ENCODE measurements around the gene ECHDC1.

ECHDC1 gene

GRCh38 chr6:127343809-127344659 is 625 bp upstream of the ECHDC1 start:
- TF ChIP-seq RARB (CRISPR knock-in tag; IDR thresholded peaks at IDR 0.05), result no peak
- TF ChIP-seq ZFP30 (CRISPR knock-in tag; IDR thresholded peaks at IDR 0.05), result no peak
- TF ChIP-seq ZC3H10 (CRISPR knock-in tag; IDR thresholded peaks at IDR 0.05), result no peak
- TF ChIP-seq ZNF70 (CRISPR knock-in tag; IDR thresholded peaks at IDR 0.05), result 0 out of 2 replicates have a peak, but pooled peaks have one; percentile 29
- ATAC-seq, result peak; percentile 22

GRCh38 chr6:127342296-127342945 is 988 bp downstream of the ECHDC1 start:
- TF ChIP-seq SNAI2 (CRISPR knock-in tag; IDR thresholded peaks at IDR 0.05) (no peak), ZFP30 (CRISPR knock-in tag; IDR thresholded peaks at IDR 0.05) (no peak), BACH2 (CRISPR knock-in tag; IDR thresholded peaks at IDR 0.05; ENCODE audit: borderline replicate concordance) (no peak)
- ATAC-seq, result peak; percentile 41

GRCh38 chr6:127341471-127342202 is 1.8 kb downstream of the ECHDC1 start:
- no peak for TF ChIP-seq CREB5 (CRISPR knock-in tag; IDR thresholded peaks at IDR 0.05; ENCODE audit: low read depth)
- TF ChIP-seq ISL1 (CRISPR knock-in tag; IDR thresholded peaks at IDR 0.05), result no peak
- no peak for TF ChIP-seq ESRRG (CRISPR knock-in tag; IDR thresholded peaks at IDR 0.05)
- TF ChIP-seq, protein P1, sequence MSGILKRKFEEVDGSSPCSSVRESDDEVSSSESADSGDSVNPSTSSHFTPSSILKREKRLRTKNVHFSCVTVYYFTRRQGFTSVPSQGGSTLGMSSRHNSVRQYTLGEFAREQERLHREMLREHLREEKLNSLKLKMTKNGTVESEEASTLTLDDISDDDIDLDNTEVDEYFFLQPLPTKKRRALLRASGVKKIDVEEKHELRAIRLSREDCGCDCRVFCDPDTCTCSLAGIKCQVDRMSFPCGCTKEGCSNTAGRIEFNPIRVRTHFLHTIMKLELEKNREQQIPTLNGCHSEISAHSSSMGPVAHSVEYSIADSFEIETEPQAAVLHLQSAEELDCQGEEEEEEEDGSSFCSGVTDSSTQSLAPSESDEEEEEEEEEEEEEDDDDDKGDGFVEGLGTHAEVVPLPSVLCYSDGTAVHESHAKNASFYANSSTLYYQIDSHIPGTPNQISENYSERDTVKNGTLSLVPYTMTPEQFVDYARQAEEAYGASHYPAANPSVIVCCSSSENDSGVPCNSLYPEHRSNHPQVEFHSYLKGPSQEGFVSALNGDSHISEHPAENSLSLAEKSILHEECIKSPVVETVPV (CRISPR knock-in tag; IDR thresholded peaks at IDR 0.05), result no peak
- no peak for TF ChIP-seq OSR1 (CRISPR knock-in tag; IDR thresholded peaks at IDR 0.05)
- TF ChIP-seq RARB (CRISPR knock-in tag; IDR thresholded peaks at IDR 0.05), result no peak
- TF ChIP-seq TCF4 (CRISPR knock-in tag; IDR thresholded peaks at IDR 0.05; ENCODE audit: borderline replicate concordance), result no peak
- TF ChIP-seq ZNF8 (CRISPR knock-in tag; IDR thresholded peaks at IDR 0.05), result no peak
- TF ChIP-seq GLIS3 (CRISPR knock-in tag; IDR thresholded peaks at IDR 0.05), result no peak
- TF ChIP-seq PPARA (CRISPR knock-in tag; IDR thresholded peaks at IDR 0.05; ENCODE audit: borderline replicate concordance), result no peak
- no peak for TF ChIP-seq SNAI2 (CRISPR knock-in tag; IDR thresholded peaks at IDR 0.05)
- no peak for TF ChIP-seq ARNTL (CRISPR knock-in tag; IDR thresholded peaks at IDR 0.05; ENCODE audit: borderline replicate concordance, low read depth)
- TF ChIP-seq POU6F1 (CRISPR knock-in tag; IDR thresholded peaks at IDR 0.05; ENCODE audit: borderline replicate concordance, low read depth), result no peak
- TF ChIP-seq CSDC2 (CRISPR knock-in tag; IDR thresholded peaks at IDR 0.05), result no peak

GRCh38 chr6:127340171-127340570 is 3.2 kb downstream of the ECHDC1 start:
- no peak for ATAC-seq
- no peak for TF ChIP-seq ESRRG (CRISPR knock-in tag; IDR thresholded peaks at IDR 0.05)

More at GRCh38 chr6:127341471-127342202, 1.8 kb downstream of the ECHDC1 start:
- no peak for ATAC-seq

GRCh38 chr6:127338936-127339335 is 4.5 kb downstream of the ECHDC1 start:
- no peak for ATAC-seq
- no peak for TF ChIP-seq ZNF565 (CRISPR knock-in tag; conservative IDR thresholded peaks at IDR 0.05; ENCODE audit: low read depth)
- no peak for TF ChIP-seq CSDC2 (CRISPR knock-in tag; IDR thresholded peaks at IDR 0.05)
- TF ChIP-seq ISL1 (CRISPR knock-in tag; IDR thresholded peaks at IDR 0.05), result no peak
- TF ChIP-seq, protein P2, sequence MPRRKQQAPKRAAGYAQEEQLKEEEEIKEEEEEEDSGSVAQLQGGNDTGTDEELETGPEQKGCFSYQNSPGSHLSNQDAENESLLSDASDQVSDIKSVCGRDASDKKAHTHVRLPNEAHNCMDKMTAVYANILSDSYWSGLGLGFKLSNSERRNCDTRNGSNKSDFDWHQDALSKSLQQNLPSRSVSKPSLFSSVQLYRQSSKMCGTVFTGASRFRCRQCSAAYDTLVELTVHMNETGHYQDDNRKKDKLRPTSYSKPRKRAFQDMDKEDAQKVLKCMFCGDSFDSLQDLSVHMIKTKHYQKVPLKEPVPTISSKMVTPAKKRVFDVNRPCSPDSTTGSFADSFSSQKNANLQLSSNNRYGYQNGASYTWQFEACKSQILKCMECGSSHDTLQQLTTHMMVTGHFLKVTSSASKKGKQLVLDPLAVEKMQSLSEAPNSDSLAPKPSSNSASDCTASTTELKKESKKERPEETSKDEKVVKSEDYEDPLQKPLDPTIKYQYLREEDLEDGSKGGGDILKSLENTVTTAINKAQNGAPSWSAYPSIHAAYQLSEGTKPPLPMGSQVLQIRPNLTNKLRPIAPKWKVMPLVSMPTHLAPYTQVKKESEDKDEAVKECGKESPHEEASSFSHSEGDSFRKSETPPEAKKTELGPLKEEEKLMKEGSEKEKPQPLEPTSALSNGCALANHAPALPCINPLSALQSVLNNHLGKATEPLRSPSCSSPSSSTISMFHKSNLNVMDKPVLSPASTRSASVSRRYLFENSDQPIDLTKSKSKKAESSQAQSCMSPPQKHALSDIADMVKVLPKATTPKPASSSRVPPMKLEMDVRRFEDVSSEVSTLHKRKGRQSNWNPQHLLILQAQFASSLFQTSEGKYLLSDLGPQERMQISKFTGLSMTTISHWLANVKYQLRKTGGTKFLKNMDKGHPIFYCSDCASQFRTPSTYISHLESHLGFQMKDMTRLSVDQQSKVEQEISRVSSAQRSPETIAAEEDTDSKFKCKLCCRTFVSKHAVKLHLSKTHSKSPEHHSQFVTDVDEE (CRISPR knock-in tag; IDR thresholded peaks at IDR 0.05), result no peak
- no peak for TF ChIP-seq ARNTL (CRISPR knock-in tag; IDR thresholded peaks at IDR 0.05; ENCODE audit: borderline replicate concordance, low read depth)
- TF ChIP-seq GLIS3 (CRISPR knock-in tag; IDR thresholded peaks at IDR 0.05), result no peak
- TF ChIP-seq, protein P1 (CRISPR knock-in tag; IDR thresholded peaks at IDR 0.05), result no peak
- TF ChIP-seq ZC3H10 (CRISPR knock-in tag; IDR thresholded peaks at IDR 0.05), result no peak
- TF ChIP-seq ESRRG (CRISPR knock-in tag; IDR thresholded peaks at IDR 0.05), result no peak
- TF ChIP-seq ZNF70 (CRISPR knock-in tag; IDR thresholded peaks at IDR 0.05), result no peak
- no peak for TF ChIP-seq POU6F1 (CRISPR knock-in tag; IDR thresholded peaks at IDR 0.05; ENCODE audit: borderline replicate concordance, low read depth)

All from SK-N-SH treated with all-trans-retinoic acid at 6 μM for 48 hours (cell line).